ENCODE results near the gene POPDC3.

DNA sequence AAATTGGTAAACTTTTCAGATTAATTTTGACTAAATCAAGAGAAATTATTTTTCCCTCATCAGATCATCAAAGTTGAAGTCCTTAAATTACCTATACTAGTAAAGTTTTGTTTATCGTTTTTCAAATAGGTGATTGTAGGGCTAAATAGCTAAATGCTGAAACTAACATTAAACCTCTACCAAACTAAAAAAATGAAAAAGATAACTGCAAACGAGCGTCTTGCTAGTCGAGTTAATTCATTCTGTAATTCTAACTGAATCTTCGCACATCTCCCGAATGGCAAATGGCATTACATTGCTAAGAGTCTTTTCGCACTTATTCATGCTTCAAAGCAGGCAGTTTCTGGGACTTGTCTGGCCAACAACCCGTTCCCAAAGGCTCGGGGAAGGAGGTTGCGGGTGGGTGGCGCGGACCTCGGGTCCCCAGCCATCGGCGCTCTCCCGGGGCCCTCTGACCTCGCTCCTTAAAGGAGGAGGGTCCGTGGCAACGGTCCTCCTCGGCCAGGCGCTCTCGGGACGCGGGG lies 43.8 kb downstream of the POPDC3 start:
- no peak for TF ChIP-seq EZH2 (IDR thresholded peaks at IDR 0.05; ENCODE audit: borderline replicate concordance, insufficient read depth, low read depth, low read length, poor library complexity, severe bottlenecking)
- TF ChIP-seq, protein P1, sequence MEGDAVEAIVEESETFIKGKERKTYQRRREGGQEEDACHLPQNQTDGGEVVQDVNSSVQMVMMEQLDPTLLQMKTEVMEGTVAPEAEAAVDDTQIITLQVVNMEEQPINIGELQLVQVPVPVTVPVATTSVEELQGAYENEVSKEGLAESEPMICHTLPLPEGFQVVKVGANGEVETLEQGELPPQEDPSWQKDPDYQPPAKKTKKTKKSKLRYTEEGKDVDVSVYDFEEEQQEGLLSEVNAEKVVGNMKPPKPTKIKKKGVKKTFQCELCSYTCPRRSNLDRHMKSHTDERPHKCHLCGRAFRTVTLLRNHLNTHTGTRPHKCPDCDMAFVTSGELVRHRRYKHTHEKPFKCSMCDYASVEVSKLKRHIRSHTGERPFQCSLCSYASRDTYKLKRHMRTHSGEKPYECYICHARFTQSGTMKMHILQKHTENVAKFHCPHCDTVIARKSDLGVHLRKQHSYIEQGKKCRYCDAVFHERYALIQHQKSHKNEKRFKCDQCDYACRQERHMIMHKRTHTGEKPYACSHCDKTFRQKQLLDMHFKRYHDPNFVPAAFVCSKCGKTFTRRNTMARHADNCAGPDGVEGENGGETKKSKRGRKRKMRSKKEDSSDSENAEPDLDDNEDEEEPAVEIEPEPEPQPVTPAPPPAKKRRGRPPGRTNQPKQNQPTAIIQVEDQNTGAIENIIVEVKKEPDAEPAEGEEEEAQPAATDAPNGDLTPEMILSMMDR (IDR thresholded peaks at IDR 0.05): no peak
